ENCODE data around the gene PTPN3.

PTPN3 gene

DNA sequence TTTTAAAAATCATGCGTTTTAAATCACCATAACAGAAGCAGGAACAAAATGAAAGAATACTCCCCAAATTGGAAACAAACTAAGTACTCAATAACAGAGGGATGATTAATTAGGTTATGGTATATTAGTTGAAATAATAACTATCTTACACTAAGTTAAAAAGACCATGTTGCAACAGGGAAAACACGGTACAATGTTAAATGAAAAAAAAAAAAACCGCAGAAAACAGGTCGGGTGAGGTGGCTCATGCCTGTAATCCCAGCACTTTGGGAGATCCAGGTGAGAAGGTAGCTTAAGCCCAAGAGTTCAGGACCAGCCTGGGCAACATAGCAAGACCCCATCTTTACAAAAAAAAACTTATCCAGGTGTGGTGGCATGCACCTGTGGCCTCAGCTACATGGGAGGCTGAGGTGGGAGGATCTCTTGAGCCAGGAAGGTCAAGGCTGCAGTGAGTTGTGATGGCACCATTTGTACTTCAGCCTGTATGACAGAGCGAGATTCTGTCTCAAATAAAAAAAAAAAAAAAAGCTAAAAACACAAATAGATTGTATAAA is 2.4 kb upstream of the PTPN3 start:
- DNase-seq = no peak

DNA sequence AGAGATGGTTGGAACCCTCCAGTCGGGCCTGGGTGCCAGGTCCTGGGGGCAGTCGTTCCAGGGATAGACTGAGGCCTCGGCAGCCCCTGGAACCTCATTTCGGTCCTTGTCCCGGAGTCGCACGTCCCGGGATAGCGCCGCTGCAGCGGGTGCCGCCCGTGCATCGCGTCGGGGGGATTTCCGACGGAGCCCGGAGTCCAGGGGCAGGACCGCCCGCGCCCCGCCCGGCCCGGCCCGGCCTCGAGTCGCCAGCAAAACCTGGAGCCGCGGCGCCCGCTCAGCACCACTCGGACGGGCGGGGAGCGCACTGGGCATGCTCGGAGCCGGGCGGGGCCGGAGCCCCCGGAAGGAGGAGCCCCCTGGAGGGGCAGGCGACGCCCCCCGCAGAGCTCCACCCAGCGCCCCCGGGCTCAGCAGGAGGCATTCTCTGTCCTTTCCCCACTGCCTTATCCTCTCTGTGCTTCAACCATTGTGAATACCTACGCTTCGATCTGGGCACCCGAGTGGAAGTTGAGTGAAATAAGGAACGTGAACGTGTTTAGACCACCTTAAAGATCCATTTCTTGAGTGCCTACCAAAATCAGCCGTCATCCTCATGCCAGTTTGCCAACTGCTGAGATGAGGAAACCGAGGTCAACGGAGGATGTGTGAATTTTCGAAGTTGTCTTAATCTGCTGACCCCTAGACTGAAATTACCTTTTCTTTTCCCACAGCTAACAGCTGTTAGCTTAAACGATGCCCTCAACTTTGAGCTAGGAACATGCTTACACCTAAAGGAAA is 1.7 kb upstream of the PTPN3 start:
- DNase-seq = no peak

DNA sequence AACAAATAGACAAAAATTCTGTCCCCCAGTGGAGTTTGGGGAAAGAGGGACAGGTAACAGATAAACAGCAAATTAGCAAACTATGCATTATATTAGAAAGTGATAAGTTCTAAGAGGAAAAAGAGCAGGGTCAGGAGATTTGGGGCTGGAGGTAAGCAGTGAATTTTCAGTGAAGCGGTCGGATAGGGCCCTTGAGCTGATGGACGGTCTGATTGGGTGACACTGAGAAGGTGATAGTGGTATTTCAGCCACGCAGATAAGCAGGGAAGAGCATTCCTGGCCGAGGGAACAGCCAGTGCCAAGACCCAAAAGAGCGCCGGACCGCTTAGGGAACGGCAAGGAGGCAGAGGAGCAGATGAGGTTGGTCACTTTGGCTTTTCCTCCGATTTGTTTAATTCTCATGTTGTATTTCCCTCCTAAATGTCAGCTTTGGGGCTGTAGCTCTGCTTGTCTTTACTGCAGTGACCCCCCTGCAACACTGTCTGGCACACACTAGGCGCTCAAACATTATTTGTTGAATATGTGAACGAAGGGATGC is 1.1 kb upstream of the PTPN3 start:
- DNase-seq = no peak

DNA sequence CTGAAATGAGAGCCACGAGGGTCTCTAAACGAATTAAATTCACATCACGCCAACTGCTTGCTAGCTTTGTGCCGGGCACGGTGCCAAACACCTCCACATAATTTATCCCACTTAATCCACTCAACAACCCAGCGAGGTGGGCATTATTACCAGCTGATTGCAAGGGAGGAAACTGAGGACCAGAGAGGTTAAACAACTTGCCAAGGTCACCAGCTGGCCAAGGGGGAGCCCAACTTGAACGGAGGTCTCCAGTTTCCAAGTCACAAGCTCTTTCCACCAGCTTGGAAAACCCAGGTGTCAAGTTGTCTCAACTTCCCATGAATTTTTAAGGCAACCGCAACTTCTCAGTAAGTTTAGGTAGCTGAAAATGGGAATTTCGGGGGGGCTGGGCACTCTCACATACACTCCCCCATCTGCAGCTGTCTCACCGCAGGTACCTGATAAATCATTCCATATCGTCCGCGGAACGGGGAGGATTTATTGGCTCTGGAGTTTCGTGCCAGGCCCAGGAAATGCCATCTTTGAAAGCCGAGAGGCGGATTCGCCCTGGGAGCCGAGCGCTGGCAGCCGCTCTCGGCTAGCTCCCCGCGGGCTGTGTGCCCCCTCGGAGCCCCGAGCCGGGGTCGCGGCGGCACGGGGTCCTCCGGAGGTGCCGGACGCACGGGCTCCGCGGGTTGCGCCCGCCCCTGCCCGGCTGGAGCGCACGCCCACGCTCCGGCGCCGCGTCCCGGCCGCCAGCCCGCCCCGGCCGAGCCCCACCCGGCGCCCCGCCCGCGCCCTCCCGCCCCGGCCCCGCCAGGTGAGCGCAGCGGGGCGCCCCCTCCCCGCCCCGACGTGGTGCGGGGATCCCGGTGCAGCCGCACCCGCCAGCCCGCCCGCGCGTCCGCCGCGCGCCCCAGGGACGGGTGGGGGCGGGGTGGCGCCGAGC is 617 bp downstream of the PTPN3 start:
- no peak for DNase-seq

DNA sequence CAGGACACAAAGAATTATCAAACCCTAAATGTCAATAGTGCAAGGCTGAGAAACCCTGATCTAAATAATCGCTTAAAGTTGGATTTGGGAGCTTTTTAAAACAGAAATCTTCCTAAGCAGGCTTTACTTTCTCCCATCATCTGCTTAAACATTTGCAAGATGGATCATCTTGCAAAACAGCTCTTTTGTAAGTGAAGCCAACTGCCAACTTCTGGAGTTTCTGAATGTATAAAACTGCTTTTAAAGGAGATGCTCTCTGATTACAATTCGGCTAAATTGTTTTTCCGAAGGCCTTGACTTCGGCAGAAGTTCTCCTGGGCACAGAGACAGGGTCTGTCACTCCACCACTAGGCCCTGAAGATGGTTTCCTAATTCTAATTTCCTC is 1.3 kb downstream of the PTPN3 start:
- no peak for DNase-seq

DNA sequence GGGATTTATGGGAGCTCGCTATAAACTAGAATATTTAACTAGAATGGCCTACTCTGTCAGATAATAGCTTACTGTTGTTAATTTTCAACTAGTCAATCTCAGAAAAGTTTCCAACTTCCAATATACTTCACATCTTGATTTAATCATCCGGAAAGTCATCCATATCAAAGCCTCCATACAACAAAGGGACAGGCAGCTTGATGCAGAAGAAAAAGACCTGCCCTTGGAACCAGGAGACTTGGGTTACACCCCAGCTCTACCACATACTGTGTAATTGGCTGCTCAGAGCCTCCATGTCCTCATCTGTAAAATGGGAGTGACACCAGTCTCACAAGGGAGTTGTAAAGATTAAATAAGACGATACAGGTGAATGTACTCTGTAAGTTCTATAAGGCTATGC is 1.9 kb downstream of the PTPN3 start:
- no peak for DNase-seq

DNA sequence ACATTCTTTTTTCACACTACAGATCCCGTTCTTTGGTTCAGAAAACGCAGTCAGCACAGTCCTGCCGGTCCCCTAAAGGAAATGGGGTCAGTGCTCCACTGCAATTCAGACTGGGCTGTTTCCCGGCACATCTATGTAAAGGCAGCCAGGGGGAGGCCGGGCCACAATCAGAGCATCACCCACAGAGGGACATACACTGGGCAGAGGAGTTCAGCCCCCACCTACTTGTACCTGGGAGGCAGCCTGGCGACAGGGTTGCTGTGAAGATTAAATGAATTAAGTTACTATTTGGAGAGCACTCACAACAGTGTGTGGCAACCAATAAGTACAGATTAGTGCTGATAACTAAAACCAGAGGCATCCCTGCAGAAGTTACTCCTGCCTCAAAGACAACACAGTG is 4.5 kb downstream of the PTPN3 start:
- DNase-seq = no peak

DNA sequence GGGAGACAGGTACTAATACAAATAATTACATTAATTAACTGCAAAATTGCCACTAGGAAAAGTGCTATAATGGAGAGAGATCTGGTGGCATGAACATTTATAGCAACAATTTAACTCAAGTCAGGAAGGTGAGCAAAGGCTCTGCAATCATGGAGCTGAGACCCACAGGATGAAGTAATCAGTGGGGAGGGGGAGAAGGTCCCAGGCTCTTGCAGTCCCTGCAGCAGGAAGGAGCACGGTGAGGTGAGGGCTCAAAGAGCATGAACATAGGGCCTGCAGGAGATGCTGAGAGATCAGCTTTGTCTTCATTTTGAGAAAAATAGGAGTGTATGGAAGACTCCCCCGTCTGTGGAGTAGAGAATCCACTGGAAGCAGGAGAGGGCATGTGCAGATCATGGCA is 6.5 kb downstream of the PTPN3 start:
- no peak for DNase-seq

DNA sequence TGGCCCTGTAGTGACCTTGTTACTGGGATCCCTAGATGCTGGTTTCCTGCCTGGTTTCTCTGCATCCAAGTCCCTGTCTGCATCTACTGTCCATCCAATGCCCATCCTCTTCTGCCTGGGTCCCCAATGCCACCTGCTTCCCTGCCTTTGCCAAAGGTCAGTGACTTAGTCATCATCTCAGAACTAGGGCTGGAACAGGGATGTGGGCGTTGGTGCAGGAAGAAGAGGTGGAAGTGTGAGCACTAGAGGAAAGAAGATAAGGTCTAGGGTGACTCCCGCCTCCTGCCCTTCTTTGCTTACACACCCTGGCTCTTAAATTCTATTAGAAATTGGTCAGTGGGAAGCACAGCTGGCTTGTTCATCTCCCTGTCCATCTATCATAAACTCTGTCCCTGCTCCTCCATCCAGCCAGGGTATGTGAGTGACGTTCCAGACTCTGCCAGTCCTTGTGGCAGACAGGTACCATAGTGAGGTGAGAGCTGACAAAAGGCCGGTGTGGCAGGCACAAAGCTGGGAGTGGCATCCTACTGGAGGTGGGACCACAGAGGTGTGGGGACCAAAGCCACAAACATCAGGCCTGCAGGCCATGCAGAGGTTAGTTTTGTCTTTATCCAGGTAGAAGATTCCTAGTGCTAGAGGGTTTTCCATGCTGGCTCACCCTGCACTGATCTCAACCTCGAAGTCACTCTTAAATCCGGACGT is 9.2 kb downstream of the PTPN3 start:
- DNase-seq = no peak

DNA sequence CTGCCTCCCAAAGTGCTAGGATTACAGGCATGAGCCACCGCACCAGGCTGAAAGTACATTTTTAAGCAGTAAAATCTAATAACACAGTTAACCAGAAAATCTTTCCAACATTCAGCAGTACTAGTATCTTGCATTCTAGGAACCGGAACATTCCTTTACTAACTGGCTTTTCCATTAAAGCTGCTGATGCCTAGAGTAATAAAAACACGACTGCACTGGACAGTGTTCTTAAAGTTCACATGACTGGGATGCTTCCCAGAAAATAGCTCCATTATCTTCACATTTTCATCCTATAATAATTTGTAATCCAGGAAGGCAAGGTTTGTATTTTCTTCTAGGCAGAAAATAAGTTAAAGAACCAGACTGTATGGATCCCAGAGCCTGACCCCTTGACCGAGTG is 9.8 kb downstream of the PTPN3 start:
- DNase-seq = no peak

DNA sequence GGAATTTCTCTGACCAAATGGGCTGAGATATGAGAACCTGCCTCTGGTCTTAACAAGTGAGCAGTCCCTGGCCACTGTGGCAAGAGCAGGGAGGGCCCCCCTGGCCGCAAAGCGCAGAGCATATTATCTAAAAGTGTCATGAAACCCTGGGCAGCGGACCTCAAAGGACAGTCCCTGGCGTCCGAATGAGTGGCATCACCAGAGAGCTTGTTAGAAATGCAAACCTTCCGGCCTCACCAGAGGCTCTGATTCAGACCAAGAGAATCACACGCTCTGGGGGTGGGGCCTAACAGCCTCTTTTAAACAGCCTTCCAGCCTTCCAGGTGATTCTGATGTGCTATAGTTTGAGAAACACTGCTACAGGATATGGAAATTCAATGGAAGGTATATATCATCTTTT is 10.9 kb downstream of the PTPN3 start:
- DNase-seq = no peak

DNA sequence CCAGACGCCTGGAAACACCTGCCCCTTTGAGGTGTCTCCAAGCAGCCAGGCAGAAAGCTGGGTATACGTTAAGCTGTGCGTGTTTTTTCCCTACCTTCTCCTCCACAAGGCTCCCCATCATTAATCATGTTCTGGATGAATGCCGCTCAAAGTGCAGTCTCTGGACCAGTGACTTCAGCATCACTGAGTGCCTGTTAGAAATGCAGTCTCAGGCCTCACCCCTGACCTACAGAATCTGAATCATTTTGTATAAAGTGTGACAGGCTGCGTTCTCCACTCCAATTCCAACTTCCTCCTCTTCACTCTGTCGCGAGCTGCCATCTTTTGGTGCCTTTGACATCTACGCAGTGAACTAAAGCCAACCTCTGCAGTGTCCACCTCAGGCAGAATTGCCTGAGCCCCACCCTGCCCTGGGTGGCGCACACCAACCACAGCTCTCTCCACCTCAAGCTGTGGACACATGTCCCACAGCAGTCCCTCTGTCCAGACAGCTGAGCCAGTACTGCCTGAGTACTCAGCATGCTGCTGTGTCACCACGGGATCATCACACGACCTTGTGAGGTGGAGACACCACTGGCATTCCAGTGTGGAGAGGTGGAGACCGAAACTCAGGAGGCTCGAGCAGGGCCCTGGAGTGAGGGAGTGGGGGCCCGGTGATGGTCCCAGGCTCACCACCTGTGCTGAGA is 14.2 kb downstream of the PTPN3 start:
- DNase-seq = no peak

DNA sequence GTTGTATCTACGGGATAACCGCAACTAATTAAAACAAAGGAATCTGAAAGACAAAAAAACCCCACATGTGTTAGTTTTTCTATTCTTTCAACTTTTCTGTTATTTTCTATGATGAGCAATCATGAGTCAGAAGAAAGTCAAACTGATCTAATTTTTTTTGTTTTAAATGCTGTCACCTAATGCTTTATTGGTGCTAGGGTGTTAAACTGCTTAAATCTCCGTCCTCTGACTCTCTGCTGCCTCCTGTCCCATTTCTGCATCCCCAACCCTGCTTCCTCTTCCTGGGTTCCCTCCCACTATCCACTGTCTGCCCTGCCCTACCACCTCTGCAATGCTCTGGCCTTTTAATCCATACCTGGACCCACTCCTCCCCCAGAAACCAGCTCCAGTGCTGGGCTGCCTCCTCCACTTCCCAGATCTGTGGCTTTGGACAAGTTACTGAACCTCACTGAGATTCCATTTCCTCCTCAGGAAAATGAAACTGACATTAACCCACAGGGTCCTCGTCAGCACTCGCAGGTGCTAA is 15.7 kb downstream of the PTPN3 start:
- DNase-seq = no peak

DNA sequence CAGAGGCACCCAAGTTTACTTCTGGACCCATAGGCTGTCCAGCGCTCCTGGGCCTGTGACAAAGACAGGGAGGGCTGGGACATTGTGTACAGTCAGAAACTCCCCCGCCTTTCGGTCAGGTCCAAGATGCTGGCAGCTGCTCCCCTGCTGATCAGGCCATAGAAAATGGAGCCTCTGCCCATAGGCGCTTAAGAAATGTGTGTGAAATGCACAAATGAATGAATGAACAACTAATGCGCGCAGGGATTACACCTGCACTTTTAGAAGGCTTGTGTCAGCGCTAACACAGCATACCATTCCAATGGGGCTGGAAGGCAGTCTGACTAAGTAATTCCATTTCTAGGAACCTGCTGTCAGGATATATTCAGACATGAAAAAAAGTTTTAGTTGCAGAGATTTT is 16.3 kb downstream of the PTPN3 start:
- DNase-seq = no peak

DNA sequence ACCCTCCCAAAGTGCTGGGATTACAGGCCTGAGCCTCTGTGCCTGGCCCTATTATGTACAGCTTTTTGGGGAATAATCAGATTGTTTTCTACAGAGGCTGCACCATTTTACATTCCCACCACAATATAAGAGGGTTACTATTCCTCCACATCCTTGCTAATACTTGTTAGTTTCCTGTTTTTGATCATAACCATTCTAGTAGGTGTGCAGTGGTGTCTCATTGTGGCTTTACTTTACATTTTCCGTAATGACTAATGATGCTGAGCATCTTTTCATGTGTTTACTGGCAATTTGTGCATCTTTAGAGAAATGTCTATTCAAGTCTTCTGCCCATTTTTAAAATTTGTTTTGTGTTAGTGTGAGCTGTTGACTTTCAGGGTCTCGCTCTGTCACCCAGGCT is 18.3 kb downstream of the PTPN3 start:
- no peak for DNase-seq

DNA sequence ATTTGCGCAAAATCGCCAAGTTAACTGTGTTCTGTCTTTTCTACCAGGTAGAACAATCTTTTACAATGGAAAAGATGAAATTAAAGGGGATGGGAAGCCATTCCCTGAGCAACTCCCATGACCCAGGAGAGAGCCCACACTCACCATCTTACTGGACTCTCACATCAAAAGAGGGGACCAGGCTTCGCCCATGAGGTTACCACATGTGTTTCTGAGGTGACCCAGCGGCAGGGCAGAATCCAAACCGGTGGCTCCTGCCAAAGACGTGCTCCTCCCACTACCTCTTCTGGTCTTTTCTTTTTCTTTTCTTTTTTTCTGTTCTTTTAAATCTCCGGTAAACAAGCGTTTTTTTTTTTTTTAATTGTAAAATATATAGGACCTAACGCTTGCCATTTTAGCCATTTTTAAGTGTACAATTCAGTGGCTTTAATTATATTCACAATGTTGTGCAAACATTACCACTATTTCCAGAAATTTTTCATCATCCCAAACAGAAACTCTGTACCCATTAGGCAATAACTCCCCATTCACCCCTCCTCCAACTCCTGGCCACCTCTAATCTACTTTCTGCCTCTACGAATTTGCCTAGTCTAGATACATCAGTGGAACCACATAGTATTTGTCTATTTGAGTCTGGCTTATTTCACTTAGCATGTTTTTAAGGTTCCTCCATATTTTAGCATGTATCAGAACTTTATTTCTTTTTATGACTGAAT is 19.3 kb downstream of the PTPN3 start:
- DNase-seq = no peak

DNA sequence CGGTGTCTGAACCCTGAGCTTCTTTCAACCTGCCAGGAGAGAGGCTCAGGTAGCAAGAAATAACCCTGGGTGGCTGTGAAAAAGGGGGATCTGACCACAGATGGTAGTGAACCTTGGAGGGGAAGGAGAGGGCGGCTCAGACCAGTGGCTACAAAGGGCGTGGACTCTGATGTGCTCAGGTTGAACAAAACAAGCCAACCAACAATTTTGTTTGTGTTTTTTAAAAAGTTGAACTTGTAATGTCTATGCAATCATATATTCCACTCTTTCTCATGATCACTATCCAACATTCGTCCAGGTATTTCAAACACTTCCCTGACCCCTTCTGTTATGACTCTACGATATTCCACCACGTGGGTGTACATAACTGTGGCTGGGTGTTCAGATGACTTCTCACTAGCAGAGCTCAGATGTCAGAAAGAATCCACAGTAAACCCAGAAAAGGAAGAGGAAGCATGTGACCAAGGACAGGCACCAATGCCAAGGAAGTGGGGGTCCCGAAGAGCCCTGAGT is 20.0 kb downstream of the PTPN3 start:
- DNase-seq = no peak

DNA sequence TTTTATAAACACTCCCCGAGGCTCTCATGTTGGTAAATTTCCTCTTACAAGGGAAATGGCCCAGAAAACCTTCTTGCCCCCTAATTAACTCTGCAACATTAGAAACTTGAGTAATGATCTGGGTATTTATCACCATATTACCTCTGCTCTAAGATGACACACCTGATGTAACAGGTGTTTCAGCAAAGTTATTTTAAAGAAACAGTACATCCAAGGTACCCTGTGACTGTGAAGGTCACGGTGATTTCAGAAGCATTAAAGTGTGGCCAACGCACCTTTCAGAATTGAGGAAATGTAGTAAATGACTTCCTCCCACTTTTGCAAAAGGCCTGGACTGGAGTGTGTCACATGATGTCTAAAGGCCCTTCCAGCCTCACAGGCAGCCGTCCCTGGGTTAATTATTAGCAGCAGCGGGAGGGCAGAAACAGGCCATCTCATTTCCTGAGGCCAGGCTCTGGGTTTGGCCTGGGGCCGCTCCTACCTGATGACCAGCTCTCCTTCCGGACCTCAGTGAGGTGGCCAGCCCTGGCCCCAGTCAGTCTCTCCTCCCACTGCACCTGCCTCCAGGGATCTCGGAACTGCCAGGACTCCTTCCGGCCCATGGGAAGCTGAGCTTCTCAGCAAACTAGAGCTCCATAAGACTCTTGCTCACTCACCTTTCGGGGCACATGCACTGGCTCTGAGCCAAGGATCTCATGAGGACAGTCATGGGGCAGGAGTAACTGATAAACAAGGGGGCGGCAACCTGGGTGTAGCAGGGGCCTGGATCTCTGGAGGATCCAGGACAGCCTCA is 20.7 kb downstream of the PTPN3 start:
- no peak for DNase-seq

DNA sequence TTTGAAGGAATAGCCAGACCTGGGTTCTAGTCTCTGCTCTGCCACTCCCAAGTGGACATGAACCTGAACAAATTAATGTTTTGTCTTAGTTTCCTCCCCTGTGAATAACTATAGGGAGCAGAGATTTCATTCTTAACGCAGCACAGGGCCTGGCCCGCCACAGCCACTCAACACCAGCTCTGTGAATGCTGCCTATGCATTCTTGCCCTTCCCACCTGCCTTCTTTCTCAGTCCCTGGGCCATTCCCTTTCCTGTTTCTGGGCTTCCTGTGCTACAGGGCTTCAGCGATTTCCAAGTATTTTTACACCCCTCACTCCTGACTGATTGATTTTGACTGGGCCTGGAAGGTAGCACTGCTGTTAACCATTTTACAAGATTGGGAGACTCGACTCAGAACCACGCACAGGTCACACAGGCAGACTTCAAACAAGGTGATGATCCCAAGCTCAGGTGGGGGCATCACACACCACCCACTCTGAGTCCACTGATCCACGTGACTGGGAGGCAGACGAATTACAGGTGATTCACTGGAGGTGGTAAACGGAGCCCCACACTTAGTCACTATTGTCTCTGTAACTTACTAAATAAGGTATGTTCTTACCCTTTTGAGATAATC is 21.4 kb downstream of the PTPN3 start:
- DNase-seq = no peak

DNA sequence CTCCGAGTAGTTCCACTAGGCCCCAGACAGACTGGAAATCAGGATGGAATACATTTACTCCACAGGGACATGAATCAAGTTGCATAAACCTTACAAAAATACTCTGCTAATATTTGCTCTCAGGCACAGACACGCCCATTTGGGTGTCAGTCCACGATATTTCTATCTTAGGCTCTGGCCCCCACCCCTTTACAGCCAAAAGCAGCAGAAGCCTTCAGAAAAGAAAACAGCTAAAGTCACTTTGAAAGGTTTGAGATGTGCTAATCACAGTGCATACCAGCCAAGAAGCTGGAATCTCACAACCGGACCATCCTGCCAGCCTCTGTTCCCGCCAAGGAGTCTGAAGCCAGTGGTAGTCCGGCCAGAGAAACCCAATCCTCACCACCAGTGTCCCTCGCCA is 22.6 kb downstream of the PTPN3 start:
- DNase-seq = no peak
